NT2/D1 (cell line): ENCODE data around the gene CFAP74.

ENCODE experiments used
- DNase-seq: peaks from one replicate; pipeline ENCODE4 v3.0.0-alpha.2; 2011; ENCODE audit warnings: low read depth, low spot score
- H3K27me3 ChIP-seq: 2 replicates; pipeline ENCODE4 v1.6.0; 2011; ENCODE audit warnings: mild to moderate bottlenecking; ENCODE audit not compliant: insufficient read length, insufficient read depth
- H3K36me3 ChIP-seq: 2 replicates; pipeline ENCODE4 v1.6.1; 2011; ENCODE audit warnings: mild to moderate bottlenecking, low read length, mixed read lengths; ENCODE audit not compliant: insufficient read depth, insufficient read length
- H3K4me1 ChIP-seq: 2 replicates; pipeline ENCODE4 v1.5.1; 2011; ENCODE audit not compliant: insufficient read depth, insufficient read length
- H3K4me3 ChIP-seq: 2 replicates; pipeline ENCODE4 v1.5.1; 2011; ENCODE audit warnings: low read depth; ENCODE audit not compliant: insufficient read length
- H3K9ac ChIP-seq: 2 replicates; pipeline ENCODE4 v1.6.0; 2011; ENCODE audit warnings: low read depth; ENCODE audit not compliant: insufficient read length
- H3K9me3 ChIP-seq: 2 replicates; pipeline ENCODE4 v1.5.1; 2011; ENCODE audit warnings: mild to moderate bottlenecking, low read length; ENCODE audit not compliant: insufficient read depth
- SUZ12 ChIP-seq: IDR thresholded peaks from 2 replicates; pipeline ENCODE4 v1.6.1; 2011; ENCODE audit not compliant: insufficient read length, insufficient read depth; ENCODE audit errors: extremely low read depth
- YY1 ChIP-seq: IDR thresholded peaks from 2 replicates; pipeline ENCODE4 v1.6.1; 2011; ENCODE audit not compliant: insufficient read length, insufficient read depth
- ZNF274 ChIP-seq: IDR thresholded peaks from 2 replicates; pipeline ENCODE4 v1.6.1; 2011; ENCODE audit warnings: mild to moderate bottlenecking, low read depth, low read length

Gene CFAP74

GRCh38 chr1:2036287-2036686 is 32.7 kb upstream of the CFAP74 start:
- Histone ChIP-seq H3K27me3 (no peaks in the 10 kb centered on the region), H3K9ac (no peak overlapping the region), H3K4me3 (no peak overlapping the region), H3K4me1 (peaks cover 7% of the 10 kb centered on the region), H3K36me3 (no peaks in the 10 kb centered on the region), H3K9me3 (peaks cover 10% of the 10 kb centered on the region; the same call in 1 of the 2 replicates)
- TF ChIP-seq YY1 (no peak), SUZ12 (no peak), ZNF274 (no peak)
- DNase-seq, result no peak

DNA sequence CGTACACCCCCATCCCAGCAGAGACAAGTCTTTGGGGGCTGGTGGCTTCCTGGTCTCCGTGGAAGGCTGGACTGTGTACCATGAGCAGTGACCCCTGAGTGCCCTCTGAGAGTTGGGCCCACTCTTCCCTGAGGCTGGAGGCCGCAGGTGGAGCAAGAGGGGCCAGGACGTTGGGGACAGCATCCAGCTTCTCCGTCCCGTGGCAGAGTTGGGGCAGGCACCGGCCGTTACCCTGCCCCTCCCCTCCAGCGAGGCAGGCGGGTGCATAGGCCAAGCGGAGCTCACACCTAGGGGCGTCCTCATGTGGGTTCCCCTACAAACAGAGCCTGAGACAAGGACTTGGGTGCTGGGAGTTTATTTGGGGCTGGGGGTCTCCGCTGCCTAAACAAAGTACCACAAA is 29.6 kb upstream of the CFAP74 start:
- H3K9me3 ChIP-seq, result peaks cover 4% of the 10 kb centered on the region; the same call in 1 of the 2 replicates
- no peak overlapping the region for H3K4me3 ChIP-seq
- no peaks in the 10 kb centered on the region for H3K36me3 ChIP-seq
- no peaks in the 10 kb centered on the region for H3K27me3 ChIP-seq
- TF ChIP-seq SUZ12 (no peak), ZNF274 (no peak), YY1 (no peak)
- peaks cover 7% of the 10 kb centered on the region for H3K4me1 ChIP-seq
- no peak overlapping the region for H3K9ac ChIP-seq
- DNase-seq, result no peak

GRCh38 chr1:2032737-2033136 is 29.2 kb upstream of the CFAP74 start:
- Histone ChIP-seq H3K4me3 (no peak overlapping the region), H3K9ac (no peak overlapping the region), H3K27me3 (no peaks in the 10 kb centered on the region), H3K9me3 (no peaks in the 10 kb centered on the region), H3K4me1 (peaks cover 7% of the 10 kb centered on the region), H3K36me3 (no peaks in the 10 kb centered on the region)
- DNase-seq, result no peak
- TF ChIP-seq ZNF274, result no peak
- no peak for TF ChIP-seq SUZ12
- no peak for TF ChIP-seq YY1

DNA sequence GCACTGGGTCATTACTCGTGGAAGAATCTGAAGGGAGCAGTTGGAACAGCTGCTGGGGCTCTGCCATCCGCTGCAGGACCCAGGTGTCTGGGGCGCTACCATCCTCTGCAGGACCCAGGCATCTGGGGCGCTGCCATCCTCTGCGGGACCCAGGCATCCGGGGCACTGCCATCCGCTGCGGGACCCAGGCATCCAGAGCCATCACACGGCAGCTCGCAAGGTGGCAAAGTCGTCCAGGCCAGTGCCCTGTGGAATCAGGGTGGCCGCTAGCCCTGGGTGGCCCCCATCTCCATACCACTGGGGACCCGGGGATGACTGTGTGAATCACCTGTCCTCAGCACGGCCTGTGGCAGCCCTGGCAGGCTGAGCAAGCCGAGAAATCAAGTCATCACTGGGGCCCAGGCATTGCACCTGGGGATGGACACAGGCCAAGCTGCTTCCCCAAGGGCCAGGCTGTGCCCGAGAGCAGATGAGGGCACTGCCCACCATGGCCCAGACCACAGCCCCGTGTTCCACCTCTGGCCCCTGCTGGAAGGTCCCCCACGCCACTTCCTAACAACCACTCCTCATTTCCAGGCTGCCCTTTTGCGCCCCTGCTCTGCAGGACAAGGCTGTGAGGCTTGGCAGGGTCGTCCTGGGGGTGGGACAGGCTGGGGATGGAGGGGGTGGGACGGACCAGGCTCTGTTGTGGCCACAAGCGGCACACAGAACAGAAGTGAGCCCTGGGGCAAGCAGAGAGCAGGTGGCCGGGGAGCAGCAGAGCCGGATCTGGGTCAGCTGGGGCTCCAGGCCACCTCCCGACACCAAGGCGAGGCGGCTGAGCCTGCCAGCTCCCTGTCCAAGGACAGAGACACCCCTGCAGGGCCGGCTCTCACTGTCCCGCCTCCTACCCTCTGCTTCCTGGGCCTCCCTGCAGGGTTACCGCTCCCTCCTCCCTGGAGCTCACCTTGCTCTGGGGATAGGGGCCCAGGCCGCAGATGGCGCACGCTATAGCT is 28.3 kb upstream of the CFAP74 start:
- no peak for DNase-seq
- H3K36me3 ChIP-seq, result no peaks in the 10 kb centered on the region
- peaks cover 7% of the 10 kb centered on the region for H3K4me1 ChIP-seq
- H3K4me3 ChIP-seq, result no peak overlapping the region
- H3K9me3 ChIP-seq, result no peaks in the 10 kb centered on the region
- no peaks in the 10 kb centered on the region for H3K27me3 ChIP-seq
- no peak overlapping the region for H3K9ac ChIP-seq
- no peak for TF ChIP-seq YY1
- TF ChIP-seq SUZ12, result no peak
- TF ChIP-seq ZNF274, result no peak

DNA sequence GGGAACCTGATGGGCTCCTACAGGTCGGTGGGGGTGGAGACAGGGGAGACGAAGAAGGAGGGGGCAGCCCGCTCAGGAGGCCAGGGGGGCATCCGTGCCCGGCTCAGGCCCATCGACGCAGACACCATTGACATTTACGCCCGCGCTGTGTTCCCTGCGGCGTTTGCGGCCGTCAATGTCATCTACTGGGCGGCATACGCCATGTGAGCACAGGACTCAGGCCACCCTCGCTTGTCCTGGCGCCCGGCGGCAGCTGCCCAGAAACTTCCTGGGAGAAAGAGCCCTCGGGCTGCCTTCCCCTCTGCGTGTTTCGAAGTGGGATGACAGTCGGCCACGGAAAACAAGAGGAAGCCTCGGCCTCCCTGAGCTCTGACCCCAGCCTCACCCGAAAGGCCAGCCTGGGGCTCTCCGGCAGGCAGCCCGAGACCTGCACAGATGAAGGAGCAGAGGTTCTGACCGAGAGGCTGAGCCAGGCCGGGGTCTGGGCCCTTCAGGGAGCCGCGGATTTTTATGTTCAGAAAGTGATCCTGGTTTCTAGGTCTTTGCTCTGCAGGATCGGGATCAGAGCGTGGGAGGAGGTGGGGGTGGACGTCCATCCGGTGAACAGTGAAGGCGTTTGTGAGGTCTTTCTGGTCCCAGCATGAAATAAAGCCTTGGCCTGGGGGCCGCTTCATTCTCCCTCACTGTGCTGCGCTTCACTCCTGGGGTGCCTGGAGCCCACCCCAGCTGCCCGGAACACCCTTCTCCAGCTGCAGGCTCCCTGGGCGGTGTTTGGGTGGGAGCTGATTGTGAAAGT is 26.7 kb upstream of the CFAP74 start:
- TF ChIP-seq SUZ12, result no peak
- no peak for TF ChIP-seq YY1
- TF ChIP-seq ZNF274, result no peak
- Histone ChIP-seq H3K9ac (no peak overlapping the region), H3K9me3 (no peaks in the 10 kb centered on the region), H3K27me3 (no peaks in the 10 kb centered on the region), H3K4me1 (peaks cover 7% of the 10 kb centered on the region), H3K4me3 (no peak overlapping the region), H3K36me3 (no peaks in the 10 kb centered on the region)
- DNase-seq, result no peak

GRCh38 chr1:2029561-2029960 is 26.0 kb upstream of the CFAP74 start:
- H3K36me3 ChIP-seq, result no peaks in the 10 kb centered on the region
- no peaks in the 10 kb centered on the region for H3K9me3 ChIP-seq
- no peak overlapping the region for H3K4me3 ChIP-seq
- H3K9ac ChIP-seq, result no peak overlapping the region
- no peaks in the 10 kb centered on the region for H3K27me3 ChIP-seq
- no peak for DNase-seq
- TF ChIP-seq YY1, result no peak
- no peak for TF ChIP-seq ZNF274
- no peak for TF ChIP-seq SUZ12
- H3K4me1 ChIP-seq, result peaks cover 7% of the 10 kb centered on the region
